SK-N-SH (cell line): ENCODE results near the gene SCAMP5. TPM values are rescaled to one million over a fixed set of nuclear protein-coding genes. Genes with fewer than 3 reads are reported as not detected.

Source experiments
- CTCF ChIA-PET: fragments of 300-600, 350-600 bp; formaldehyde crosslinking; extraction: SDS; loops from one replicate; lab custom pipeline; 2021; lab: Yijun Ruan, JAX
- POLR2A ChIA-PET: fragments of 350-600 bp; sonication (Branson Sonifier 250); formaldehyde crosslinking; extraction: SDS; loops from one replicate; lab custom pipeline; 2020; ENCODE audit warnings: antibody characterized with exemption, inconsistent platforms; lab: Yijun Ruan, JAX
- DNase-seq: peaks from one replicate; pipeline ENCODE4 v3.0.0; 2012
- H2AFZ ChIP-seq: fragments of 200-600 bp; sonication (generic); 2 replicates; pipeline ENCODE4 v1.8.1; 2016; ENCODE audit warnings: antibody characterized with exemption, mild to moderate bottlenecking, low read depth
- H3F3A ChIP-seq: fragments of 200-600 bp; sonication (generic); replicated peaks from 2 replicates; pipeline ENCODE3; 2016; ENCODE audit warnings: antibody characterized with exemption, mild to moderate bottlenecking; ENCODE audit not compliant: insufficient read depth
- H3K27ac ChIP-seq, 2 experiments: fragments of 200-500 bp in 1 of 2; fragments of 200-600 bp in 1 of 2; sonication (Bioruptor generic) in 1 of 2; sonication (generic), shearing (Covaris generic) in 1 of 2; 2 replicates each; pipeline versions ENCODE4 v1.5.1 to v1.6.1; 2014 to 2016; ENCODE audit warnings: low read depth in 2 of 2, inconsistent platforms in 1 of 2, low read length in 1 of 2, mild to moderate bottlenecking in 1 of 2, mixed read lengths in 1 of 2
- H3K27me3 ChIP-seq: fragments of 200-600 bp; sonication (generic), shearing (Covaris generic); 2 replicates; pipeline ENCODE4 v1.6.1; 2016; ENCODE audit warnings: mixed run types; ENCODE audit not compliant: insufficient read depth
- H3K36me3 ChIP-seq, 2 experiments: fragments of 200-500 bp in 1 of 2; fragments of 200-600 bp in 1 of 2; sonication (Bioruptor generic) in 1 of 2; sonication (generic) in 1 of 2; replicated peaks in 1 of 2; 2 replicates each; pipeline versions ENCODE3 to v1.5.1; 2014 to 2016; ENCODE audit warnings: low read length in 1 of 2, mild to moderate bottlenecking in 1 of 2; ENCODE audit not compliant: insufficient read depth in 2 of 2, control insufficient read depth in 1 of 2
- H3K4me1 ChIP-seq, 2 experiments: fragments of 200-500 bp in 1 of 2; fragments of 200-600 bp in 1 of 2; sonication (Bioruptor generic) in 1 of 2; sonication (generic), shearing (Covaris generic) in 1 of 2; 2 replicates each; pipeline versions ENCODE4 v1.5.1 to v1.6.1; 2014 to 2016; ENCODE audit warnings: low read depth in 1 of 2, low read length in 1 of 2, mixed run types in 1 of 2; ENCODE audit not compliant: insufficient read depth in 2 of 2, control insufficient read depth in 1 of 2
- H3K4me2 ChIP-seq: fragments of 200-600 bp; sonication (generic), shearing (Covaris generic); 2 replicates; pipeline ENCODE4 v1.6.1; 2017; ENCODE audit warnings: mixed run types
- H3K4me3 ChIP-seq, 2 experiments: fragments of 200-500 bp in 1 of 2; fragments of 200-600 bp in 1 of 2; sonication (Bioruptor generic) in 1 of 2; sonication (generic), shearing (Covaris generic) in 1 of 2; 2 replicates each; pipeline versions ENCODE4 v1.5.1 to v1.8.1; 2014 to 2016; ENCODE audit warnings: low read depth in 2 of 2, inconsistent platforms in 1 of 2, low read length in 1 of 2, mild to moderate bottlenecking in 1 of 2, mixed read lengths in 1 of 2, moderate library complexity in 1 of 2
- H3K79me2 ChIP-seq: fragments of 200-600 bp; sonication (generic); 2 replicates; pipeline ENCODE4 v1.8.1; 2017; ENCODE audit warnings: mild to moderate bottlenecking; ENCODE audit not compliant: insufficient read depth
- H3K9ac ChIP-seq: fragments of 200-600 bp; sonication (generic); 2 replicates; pipeline ENCODE4 v1.6.1; 2017; ENCODE audit warnings: mixed run types
- H3K9me2 ChIP-seq: fragments of 200-600 bp; sonication (generic); 2 replicates; pipeline ENCODE4 v1.6.1; 2017; ENCODE audit warnings: mixed run types
- H3K9me3 ChIP-seq: fragments of 200-600 bp; sonication (generic); 2 replicates; pipeline ENCODE4 v1.6.1; 2017; ENCODE audit warnings: mixed run types, mild to moderate bottlenecking, moderate library complexity
- H4K20me1 ChIP-seq: fragments of 200-600 bp; sonication (generic); 2 replicates; pipeline ENCODE4 v1.6.1; 2017; ENCODE audit warnings: mild to moderate bottlenecking, mixed run types; ENCODE audit not compliant: insufficient read depth
- EP300 ChIP-seq, 2 experiments: IDR thresholded peaks; 2 replicates each; pipeline versions ENCODE4 v1.4.0 to v1.6.1; 2012; ENCODE audit warnings: borderline replicate concordance in 1 of 2, low read depth in 1 of 2, low read length in 1 of 2
- EZH2phosphoT487 ChIP-seq: fragments of 200-600 bp; sonication (generic); IDR thresholded peaks from 2 replicates; pipeline ENCODE4 v1.6.1; 2017; ENCODE audit warnings: low read depth, mixed run types, mild to moderate bottlenecking, antibody characterized with exemption, moderate library complexity, borderline replicate concordance
- FOSL2 ChIP-seq: IDR thresholded peaks from 2 replicates; pipeline ENCODE4 v1.4.0; 2012; ENCODE audit warnings: low read depth, mild to moderate bottlenecking, moderate library complexity, borderline replicate concordance
- FOXM1 ChIP-seq: IDR thresholded peaks from 2 replicates; pipeline ENCODE4 v1.4.0; 2012; ENCODE audit warnings: low read depth, mild to moderate bottlenecking
- GATA2 ChIP-seq: sonication (generic); formaldehyde crosslinking; IDR thresholded peaks from 2 replicates; pipeline ENCODE4 v1.5.0; 2020; ENCODE audit warnings: mild to moderate bottlenecking, missing genetic modification reagents
- MXI1 ChIP-seq: IDR thresholded peaks from 2 replicates; pipeline ENCODE4 v1.6.1; 2012; ENCODE audit warnings: mild to moderate bottlenecking, low read depth, low read length, improper control_type of control experiment
- NRF1 ChIP-seq: IDR thresholded peaks from 2 replicates; pipeline ENCODE4 v1.6.1; 2012; ENCODE audit warnings: low read depth, mild to moderate bottlenecking, low read length
- POLR2AphosphoS5 ChIP-seq: IDR thresholded peaks from 2 replicates; pipeline ENCODE4 v1.6.1; 2012; ENCODE audit warnings: low read depth, low read length
- RCOR1 ChIP-seq: fragments of 150-350 bp; IDR thresholded peaks from 2 replicates; pipeline ENCODE4 v1.6.1; 2017; ENCODE audit warnings: antibody characterized with exemption, low read length
- RFX5 ChIP-seq: IDR thresholded peaks from 2 replicates; pipeline ENCODE4 v1.6.1; 2012; ENCODE audit warnings: mild to moderate bottlenecking, improper control_type of control experiment, low read length
- RXRA ChIP-seq: IDR thresholded peaks from 2 replicates; pipeline ENCODE4 v1.4.0; 2012; ENCODE audit warnings: low read depth, mild to moderate bottlenecking, borderline replicate concordance
- SIN3A ChIP-seq: IDR thresholded peaks from 2 replicates; pipeline ENCODE4 v1.6.1; 2012; ENCODE audit warnings: low read depth, mild to moderate bottlenecking, low read length, moderate library complexity, borderline replicate concordance
- TAF1 ChIP-seq: IDR thresholded peaks from 2 replicates; pipeline ENCODE4 v1.6.1; 2012; ENCODE audit warnings: low read depth, mild to moderate bottlenecking, low read length, moderate library complexity, borderline replicate concordance
- WGBS: methylation state at CpG from one replicate; pipeline ENCODE4 v1.1.6; 2017; ENCODE audit warnings: low lambda C conversion rate; 5-methylcytosine and 5-hydroxymethylcytosine counted together
- polyA plus RNA-seq, 3 experiments: library from polyadenylated mRNA; depleted of rRNA; stranded (reverse); fragments of >200 nt; gene quantifications; 2 replicates each; pipeline ENCODE4 v1.2.3, GENCODE V29; 2012
- TF ChIP-seq, protein P1 (sequence below): fragments of 150-350 bp; IDR thresholded peaks from 2 replicates; pipeline ENCODE4 v1.6.1; 2017; ENCODE audit warnings: antibody characterized with exemption, low read length, low read depth, borderline replicate concordance
- TF ChIP-seq, protein P2 (sequence below): fragments of 150-350 bp; IDR thresholded peaks from 2 replicates; pipeline ENCODE4 v1.6.1; 2016; ENCODE audit warnings: mild to moderate bottlenecking, low read depth, low read length
- TF ChIP-seq, protein P3 (sequence below): IDR thresholded peaks from 2 replicates; pipeline ENCODE4 v1.4.0; 2012; ENCODE audit warnings: low read depth, borderline replicate concordance

SCAMP5 gene
- polyA plus RNA-seq, 1 of the 3 experiments (the other 2 are of a cell fraction) = 27.9 TPM

DNA sequence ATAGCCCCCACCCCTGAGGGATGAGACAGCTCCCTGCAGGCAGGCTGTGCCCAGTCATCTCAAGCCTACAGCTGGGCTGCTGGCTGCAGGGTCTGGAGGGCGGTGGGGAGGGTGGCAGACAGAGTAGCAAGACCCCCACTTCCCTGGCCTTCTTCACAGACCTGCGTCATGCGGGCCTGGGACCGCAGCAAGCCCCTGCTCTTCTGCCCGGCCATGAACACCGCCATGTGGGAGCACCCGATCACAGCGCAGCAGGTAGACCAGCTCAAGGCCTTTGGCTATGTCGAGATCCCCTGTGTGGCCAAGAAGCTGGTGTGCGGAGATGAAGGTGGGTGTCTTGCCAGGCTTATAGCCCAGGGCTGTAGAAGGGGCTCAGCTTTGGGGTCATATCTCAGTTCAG lies 53.0 kb downstream of the SCAMP5 start:
- Histone ChIP-seq H3K36me3 (no peaks in the 10 kb centered on the region), H3K9me3 (no peaks in the 10 kb centered on the region), H3K4me1 (peaks cover 13 to 53% of the 10 kb centered on the region in 2 experiments; a peak in 3 of 4 replicates), H4K20me1 (no peaks in the 10 kb centered on the region), H3K9ac (no peak overlapping the region), H3F3A (peaks cover 8% of the 10 kb centered on the region), H3K9me2 (no peaks in the 10 kb centered on the region), H3K4me3 (no peak overlapping the region), H3K27ac (no peak overlapping the region; a peak in 1 of 4 replicates), H3K27me3 (no peaks in the 10 kb centered on the region), H2AFZ (no peak overlapping the region), H3K79me2 (no peaks in the 10 kb centered on the region), H3K4me2 (no peak overlapping the region)
- ChIA-PET POLR2A (no interaction called here), CTCF (no interaction called here)
- TF ChIP-seq RCOR1 (no peak), GATA2 (CRISPR knock-in tag) (no peak), RXRA (no peak), MXI1 (no peak), POLR2AphosphoS5 (no peak), TAF1 (no peak), RFX5 (no peak), FOXM1 (no peak), SIN3A (no peak), NRF1 (no peak), EZH2phosphoT487 (no peak), FOSL2 (no peak), EP300 (IDR thresholded peaks at IDR 0.05; ENCODE audit: borderline replicate concordance in 1 of 2, low read depth in 1 of 2, low read length in 1 of 2) (no peak)
- TF ChIP-seq, protein P1, sequence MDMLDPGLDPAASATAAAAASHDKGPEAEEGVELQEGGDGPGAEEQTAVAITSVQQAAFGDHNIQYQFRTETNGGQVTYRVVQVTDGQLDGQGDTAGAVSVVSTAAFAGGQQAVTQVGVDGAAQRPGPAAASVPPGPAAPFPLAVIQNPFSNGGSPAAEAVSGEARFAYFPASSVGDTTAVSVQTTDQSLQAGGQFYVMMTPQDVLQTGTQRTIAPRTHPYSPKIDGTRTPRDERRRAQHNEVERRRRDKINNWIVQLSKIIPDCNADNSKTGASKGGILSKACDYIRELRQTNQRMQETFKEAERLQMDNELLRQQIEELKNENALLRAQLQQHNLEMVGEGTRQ = no peak
- TF ChIP-seq, protein P2, sequence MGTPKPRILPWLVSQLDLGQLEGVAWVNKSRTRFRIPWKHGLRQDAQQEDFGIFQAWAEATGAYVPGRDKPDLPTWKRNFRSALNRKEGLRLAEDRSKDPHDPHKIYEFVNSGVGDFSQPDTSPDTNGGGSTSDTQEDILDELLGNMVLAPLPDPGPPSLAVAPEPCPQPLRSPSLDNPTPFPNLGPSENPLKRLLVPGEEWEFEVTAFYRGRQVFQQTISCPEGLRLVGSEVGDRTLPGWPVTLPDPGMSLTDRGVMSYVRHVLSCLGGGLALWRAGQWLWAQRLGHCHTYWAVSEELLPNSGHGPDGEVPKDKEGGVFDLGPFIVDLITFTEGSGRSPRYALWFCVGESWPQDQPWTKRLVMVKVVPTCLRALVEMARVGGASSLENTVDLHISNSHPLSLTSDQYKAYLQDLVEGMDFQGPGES = no peak
- TF ChIP-seq, protein P3, sequence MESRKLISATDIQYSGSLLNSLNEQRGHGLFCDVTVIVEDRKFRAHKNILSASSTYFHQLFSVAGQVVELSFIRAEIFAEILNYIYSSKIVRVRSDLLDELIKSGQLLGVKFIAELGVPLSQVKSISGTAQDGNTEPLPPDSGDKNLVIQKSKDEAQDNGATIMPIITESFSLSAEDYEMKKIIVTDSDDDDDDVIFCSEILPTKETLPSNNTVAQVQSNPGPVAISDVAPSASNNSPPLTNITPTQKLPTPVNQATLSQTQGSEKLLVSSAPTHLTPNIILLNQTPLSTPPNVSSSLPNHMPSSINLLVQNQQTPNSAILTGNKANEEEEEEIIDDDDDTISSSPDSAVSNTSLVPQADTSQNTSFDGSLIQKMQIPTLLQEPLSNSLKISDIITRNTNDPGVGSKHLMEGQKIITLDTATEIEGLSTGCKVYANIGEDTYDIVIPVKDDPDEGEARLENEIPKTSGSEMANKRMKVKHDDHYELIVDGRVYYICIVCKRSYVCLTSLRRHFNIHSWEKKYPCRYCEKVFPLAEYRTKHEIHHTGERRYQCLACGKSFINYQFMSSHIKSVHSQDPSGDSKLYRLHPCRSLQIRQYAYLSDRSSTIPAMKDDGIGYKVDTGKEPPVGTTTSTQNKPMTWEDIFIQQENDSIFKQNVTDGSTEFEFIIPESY = no peak
- no peak for DNase-seq
- WGBS = 100% methylated on average over 7 of the region's 10 CpGs
